ENCODE results near the gene OSBPL7. TPM values are rescaled to one million over a fixed set of nuclear protein-coding genes. Genes with fewer than 3 reads are reported as not detected.

Gene OSBPL7
- polyA plus RNA-seq, 4 donors: 10.9 to 17.3 (median 14.0) TPM

DNA sequence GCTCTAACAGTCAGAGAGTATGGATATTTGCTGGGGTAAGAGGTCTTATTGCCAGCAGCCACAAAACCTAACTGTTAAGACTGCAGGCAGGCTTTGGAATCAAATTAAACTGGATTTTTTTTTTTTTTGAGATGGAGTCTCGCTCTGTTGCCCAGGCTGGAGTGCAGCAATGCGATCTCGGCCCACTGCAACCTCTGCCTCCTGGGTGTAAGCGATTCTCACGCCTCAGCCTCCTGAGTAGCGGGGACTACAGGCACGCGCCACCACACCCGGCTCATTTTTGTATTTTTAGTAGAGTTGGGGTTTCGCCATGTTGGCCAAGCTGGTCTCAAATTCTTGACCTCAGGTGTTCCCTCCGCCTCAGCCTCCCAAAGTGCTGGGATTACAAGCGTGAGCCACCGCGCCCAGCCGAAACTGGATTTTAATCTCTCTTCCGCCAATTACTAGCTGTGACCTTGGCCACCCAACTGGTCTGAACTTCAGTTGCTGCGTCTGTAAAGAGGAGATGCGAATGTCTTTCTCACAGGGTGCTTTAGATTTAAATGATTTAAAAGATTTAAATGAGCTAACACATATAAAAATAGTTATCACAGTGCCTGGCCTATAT, 8.9 kb upstream of the OSBPL7 start:
- DNase-seq (ENCODE audit: low read depth in 4 of 4, low spot score in 2 of 4): no peak

DNA sequence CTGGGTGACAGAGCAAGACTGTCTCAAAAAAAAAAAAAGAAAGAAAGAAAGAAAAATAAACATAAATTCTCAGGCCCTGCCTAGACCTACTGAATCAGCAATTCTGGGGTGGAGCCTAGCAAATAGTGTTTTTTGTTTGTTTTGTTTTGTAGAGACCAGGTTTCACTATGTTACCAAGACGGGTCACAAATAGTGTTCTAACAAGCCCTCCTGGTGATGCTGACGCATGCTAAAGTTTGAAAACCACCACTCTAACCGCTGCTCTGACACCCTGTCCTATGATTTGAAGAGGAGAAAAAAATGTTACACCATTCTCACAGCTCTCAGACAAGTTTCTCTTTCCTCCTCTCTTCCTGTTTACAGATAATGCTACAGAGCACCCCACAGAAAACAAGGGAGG, 8.3 kb upstream of the OSBPL7 start:
- no peak for DNase-seq (ENCODE audit: low read depth in 4 of 4, low spot score in 2 of 4)

DNA sequence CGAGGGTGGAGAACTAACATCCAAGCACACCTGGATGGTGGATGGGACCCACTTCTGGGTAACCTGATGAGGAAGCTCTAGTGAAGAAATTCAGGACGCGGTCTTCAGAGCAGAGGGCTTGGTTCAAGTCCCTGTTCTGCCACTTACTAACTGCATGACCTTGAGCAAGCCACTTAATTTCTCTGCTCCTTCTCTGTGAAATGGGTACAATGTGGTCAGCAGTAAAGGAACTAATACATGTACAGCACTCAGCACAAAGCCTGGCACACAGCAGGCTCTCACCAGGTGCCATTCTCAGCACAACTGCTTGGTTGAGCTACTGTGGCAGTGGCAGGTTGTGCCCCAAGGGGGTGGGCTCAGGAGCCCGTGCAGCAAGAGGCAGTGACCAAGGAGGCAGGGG, 1.9 kb upstream of the OSBPL7 start:
- no peak for DNase-seq (ENCODE audit: low read depth in 4 of 4, low spot score in 2 of 4)

DNA sequence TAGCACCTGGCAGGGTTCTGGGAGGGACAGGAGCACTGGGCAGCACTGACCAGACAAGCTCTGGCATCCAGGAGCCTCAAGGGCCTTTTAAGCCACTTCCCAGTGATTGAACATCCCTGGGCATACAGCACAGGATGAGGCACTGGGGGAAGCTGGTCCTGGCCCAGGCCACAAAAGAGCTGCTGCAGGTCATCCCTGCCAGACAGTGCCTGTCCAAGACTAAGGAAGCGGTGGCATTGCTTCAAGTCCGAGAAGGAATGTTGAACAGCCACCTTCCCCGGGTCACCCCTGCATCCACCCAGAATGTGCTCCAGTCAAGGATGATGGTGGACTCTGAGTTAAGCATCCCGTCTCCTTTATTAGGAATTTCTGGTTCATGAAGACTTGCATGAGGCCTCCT, 1.2 kb upstream of the OSBPL7 start:
- DNase-seq (ENCODE audit: low read depth in 4 of 4, low spot score in 2 of 4): no peak

DNA sequence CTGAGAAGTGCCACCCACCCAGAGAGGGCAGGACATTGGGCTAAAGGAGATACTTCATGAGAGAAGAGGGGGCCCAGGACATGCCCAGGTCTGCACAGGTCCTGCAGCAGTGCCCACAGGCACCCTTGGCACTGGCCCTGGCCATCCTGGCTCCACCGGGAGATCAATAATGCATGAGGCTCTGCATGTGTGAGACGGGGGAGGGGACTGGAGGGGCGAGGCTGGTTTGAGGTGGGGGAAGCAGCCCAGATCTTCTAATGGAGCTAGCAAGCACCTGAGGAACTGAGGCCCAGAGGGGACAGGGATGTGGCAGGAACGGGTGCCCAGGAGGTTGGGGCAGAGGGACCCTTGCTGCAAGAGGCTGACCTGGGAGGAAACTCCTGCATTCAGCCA, 567 bp downstream of the OSBPL7 start:
- DNase-seq (ENCODE audit: low read depth in 4 of 4, low spot score in 2 of 4): no peak

DNA sequence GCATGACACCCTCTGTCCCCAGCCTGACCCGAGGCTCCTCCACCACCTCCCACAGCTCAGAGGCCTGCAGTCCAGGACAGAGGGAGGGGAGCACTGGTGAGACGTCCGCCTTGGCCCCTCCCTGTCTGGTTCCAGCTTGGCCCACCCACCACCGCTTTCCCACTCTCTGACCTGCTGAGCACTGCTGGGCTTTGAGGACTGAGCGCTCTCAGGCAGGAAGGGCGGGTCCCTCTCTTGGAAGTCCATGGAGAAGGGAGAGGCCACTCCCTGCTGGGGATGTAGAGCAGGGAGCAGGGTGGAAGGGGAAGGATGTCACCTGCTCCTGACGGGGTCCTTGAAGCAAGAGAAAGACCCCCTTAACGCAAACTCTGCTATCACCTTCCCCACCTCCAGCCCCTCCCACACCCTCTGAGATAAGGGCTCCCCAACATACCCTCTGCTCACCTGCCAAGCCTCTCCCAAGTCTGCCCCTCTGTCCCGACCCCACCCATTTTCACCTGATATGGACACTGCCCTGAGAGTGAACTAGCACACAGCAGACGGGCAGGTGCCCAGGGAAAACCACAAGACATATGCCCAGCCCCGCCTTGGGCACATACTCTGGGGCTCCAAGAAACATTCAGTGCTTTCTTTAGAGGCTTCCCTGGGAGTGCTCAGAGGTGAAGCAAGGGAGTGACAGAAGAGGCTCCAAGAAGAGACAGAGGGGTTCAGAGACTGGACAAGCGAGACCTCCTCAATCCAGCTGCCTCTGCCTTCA, 1.4 kb downstream of the OSBPL7 start:
- DNase-seq (ENCODE audit: low read depth in 4 of 4, low spot score in 2 of 4): no peak

DNA sequence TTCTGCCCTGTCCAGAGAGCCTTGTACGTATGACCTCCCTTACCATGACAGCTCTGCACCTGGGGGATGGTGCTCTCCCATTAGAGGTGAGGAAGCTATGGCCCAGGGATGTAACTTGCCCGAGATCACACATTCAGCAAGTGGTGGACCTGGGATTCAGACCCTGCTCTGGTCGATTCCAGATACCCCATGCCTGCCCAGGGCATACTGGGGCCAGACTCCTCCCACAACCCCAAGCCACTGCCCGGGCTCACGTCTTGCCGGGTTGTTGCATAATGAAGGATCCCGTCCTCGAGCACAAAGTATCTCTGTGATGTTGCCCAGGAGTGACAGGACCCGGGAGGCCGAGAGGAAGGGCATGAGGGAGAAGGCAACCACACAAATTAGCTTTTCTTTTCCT, 2.1 kb downstream of the OSBPL7 start:
- DNase-seq (ENCODE audit: low read depth in 4 of 4, low spot score in 2 of 4): no peak

DNA sequence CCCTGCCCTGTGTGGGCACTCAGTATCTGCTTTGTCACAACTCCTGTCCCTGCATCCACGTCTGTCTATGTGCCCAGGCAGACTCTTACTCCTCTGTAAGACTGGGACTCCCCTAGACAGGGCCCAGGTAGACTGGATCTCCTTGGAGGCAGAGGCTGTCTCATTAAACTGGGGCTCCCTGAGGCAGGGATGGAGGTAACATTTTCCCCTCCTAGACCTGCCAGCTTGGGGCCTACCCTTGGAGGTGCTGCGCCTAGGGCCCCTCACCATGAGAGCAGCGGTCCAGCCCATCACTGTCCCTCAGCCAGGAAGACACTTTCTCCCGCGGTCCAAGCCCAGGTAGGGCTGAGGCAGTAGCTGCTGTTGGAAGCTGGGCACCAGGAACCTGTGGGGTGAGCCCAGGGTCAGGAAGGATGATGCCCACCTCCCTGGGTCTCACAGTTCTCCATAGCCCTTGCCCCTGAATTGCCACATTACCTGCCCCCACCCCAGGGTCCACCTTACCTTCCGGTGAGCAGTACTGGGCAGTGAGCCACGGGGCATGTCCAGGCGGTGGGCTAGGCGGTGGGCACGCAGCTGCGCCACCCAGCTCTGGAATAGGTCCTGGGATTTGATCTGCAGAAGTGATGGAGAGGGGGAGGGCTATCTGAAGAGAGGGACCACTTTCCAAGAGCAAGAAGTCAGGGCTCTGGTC, 3.4 kb downstream of the OSBPL7 start:
- DNase-seq (ENCODE audit: low read depth in 4 of 4, low spot score in 2 of 4): no peak

DNA sequence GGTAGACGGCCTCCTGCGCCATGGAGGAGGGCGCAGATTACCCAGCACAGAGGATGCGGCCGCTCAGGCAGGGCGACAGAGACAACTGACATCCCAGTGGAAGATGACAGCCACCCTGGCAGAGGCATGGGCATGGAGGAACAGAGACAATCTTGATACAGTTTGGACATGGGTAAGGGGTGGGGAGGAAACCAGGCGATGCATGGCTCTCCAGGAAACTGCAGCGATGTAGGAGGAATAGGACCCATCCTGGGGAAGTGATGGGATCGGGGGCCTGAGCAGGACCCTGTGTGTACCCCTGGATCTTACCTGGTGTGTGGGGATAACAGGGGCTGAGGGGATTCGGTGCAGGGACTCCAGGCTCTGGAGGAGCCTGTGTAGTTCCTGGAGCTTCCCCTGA, 4.6 kb downstream of the OSBPL7 start:
- no peak for DNase-seq (ENCODE audit: low read depth in 4 of 4, low spot score in 2 of 4)

DNA sequence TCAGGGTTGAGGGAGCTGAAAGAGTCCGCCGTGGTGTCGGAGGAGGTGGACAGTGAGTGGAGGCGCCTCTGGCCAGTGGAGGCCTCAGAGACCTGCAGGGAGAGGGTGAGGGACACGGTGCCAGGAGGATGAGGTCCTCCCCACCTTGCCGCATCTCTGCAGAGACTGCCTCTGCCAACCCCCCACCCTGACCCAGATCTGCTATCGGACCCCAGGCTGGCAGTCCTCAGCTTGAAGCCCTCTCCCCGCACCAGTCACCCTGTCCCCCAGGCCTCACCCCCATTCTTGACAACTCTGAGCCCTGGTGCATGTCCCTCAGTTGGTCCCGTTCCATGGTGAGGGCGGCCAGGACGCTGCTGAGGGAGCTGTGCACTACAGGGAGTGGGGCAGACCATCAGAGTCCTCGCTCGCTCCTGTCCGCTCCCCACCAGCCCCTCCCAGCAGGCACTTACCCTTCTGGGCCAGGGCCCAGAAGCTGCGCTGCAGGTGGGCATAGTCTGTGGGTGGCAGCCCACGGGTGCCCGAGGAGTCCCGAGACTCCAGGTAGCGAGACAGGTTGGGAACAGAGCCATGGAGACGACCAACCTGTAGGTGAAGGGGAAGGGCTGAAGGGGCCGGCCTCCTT, 5.4 kb downstream of the OSBPL7 start:
- DNase-seq (ENCODE audit: low read depth in 4 of 4, low spot score in 2 of 4): no peak

DNA sequence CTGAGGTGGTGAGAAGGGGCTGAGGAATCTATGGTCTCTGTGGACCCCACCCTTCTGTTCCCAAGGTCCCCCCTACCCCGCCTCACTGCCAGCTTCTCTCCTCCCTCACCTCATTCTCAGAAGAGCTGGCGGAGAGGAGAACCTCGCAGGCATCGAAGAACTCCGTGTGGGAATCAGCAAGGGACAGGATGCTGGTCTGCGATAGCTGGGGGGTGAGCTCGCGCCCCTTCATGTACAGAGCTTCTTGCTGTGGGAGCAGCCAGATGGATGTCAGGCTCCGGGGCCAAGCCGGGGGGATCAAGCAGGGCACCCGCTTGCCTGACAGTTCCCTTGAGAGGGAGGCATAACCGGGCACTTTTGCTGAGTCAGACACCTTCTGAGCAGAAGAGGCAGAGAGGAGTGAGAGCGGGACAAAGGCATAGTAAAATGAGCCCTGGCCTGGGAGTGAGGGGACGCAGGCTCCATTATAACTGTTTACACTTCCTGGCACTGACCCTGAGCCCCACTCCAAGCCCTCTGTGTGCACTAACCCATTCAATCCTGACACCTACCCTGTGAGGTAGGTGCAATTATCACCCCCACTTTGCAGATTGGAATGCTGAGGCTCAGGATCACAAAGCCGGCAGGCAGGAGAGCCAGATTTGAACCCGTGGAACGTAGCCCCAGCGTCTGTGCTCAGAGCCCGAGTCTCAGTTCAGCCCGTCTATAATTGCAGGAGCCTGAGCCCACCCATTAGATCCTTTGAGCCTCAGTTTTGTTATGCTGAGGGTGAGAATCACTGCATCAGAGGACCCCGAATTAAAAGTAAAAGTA, 6.3 kb downstream of the OSBPL7 start:
- DNase-seq (ENCODE audit: low read depth in 4 of 4, low spot score in 2 of 4): no peak

DNA sequence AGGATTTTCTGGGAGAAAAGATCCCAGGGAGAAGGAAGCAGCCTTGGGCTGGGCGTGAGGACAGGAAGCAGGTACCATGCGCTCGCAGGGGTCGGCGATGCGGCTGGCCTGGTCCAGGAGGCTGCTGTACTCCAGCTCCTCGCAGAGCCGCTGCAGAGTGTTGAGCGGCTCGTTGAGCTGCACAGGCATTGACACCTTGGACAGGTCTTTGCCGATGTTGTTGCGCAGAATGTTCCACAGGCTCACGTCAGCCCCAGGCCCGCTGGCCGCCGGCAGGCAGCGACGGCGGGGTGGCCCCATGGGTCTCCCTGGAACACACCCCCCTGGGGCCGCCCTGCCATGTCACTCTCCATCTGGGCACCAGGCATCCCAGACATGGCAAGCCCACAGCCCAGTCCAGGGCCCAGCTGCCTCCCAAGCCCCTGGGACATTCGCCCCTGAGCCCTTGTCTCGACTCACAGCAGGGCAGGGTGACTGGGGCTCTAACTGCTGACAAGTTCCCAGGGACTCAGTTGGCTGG, 8.0 kb downstream of the OSBPL7 start:
- DNase-seq (ENCODE audit: low read depth in 4 of 4, low spot score in 2 of 4): no peak

DNA sequence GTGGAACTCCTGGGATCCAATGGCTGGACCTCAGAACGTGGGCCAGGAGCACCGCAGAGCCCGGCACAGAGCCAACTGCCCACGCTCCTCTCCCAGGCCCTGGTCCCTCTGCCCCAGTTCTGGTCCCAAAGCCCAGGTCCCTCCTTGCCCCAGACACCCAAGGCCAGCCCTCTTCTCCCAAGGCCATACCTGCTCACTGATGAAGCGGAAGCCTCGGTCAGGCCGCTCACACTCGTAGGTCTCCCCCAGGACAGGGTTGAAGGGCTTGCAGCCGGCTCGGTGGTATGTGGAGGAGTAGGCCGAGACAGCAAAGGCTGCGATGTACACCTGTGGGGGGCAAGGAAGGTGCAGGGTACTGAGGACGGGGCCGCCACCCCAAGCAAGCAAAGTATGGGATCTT, 8.5 kb downstream of the OSBPL7 start:
- DNase-seq (ENCODE audit: low read depth in 4 of 4, low spot score in 2 of 4): no peak

DNA sequence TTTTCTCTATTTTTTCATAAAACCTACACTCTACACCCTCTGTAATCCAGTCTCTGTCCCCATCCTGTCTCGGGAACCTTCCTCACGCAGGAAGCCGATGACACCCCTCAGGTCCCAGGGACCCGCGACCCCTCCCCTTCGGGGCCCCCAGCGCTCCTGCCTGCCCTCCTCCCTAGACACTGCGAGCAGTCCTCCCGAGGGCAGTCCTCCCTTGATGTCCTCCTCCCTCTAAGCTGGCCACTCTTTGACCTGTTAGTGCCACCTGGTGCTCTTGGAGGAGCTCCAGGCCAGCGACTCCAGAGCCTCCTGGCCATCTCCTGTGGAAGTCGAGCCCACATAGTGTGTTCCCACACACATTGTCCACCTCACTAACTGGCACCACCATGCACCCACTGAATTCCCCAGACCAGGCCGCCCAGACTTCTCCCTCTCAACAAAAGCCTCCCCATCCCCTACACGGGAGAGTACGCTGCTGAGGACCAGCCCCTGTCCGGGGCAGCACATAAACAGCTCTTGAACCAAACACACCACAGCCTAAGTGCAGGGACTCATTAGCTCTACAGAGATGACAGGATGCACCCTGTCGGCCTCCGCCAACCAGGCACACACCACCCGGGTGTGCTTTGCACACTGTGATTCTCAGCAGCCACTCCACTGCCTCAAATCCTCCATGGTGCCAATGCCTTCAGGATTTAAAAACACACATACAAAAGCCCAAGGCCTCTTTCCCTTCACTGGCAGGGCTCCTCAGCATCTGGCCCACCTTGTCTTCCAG, 9.3 kb downstream of the OSBPL7 start:
- no peak for DNase-seq (ENCODE audit: low read depth in 4 of 4, low spot score in 2 of 4)

DNA sequence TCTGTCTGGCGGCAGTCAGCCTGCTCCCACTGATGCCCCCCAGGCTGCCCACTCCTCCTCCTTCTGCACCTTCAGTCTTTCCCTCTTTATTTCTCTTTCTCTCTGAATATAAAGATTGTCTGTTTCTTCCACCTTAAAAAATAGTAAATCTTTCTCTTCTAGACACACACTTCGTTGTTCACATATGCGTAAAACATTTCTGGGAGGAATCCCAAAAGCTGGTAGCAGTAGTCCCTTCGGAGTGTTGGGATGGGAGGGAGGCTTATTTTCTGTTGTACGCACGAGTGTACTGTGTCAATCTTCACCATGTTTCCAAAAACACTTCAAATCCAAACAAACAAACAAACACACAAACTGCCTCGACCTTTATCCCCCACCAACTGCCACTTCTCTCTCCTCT, 9.9 kb downstream of the OSBPL7 start:
- DNase-seq (ENCODE audit: low read depth in 4 of 4, low spot score in 2 of 4): no peak

DNA sequence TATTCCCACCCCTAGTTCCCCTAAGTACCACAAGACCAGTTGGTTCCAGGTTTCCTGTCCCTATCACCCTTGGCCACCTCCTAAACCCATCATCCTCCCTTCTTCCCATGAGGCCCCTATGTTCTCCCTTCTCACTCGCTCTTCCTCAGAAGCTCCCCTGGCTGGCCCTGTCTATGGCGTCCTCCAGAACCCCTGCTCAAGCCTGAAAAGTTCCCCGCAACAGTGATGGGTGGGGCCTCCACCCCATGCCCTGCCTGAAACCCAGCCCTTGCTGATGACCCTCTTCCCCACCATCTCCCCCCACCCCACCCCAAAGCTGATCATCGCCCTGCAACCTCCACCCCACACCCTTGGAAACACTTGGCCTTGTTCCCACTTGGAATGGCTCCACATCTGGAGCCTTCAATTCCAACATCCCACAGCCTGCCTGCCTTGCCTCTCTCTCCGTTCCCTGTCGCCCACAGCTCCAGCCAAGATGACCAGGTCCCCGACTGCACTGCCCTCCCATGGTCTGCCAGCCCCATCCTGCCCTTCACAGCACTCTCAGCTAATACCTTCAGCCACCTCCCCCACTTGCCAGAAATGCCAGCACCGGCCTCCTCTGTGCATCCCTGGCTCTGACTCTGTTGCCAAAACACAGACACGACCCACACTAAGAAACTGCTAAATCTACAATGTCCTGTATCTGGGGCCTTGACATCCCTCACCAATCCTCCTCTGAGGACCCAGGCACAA, 10.5 kb downstream of the OSBPL7 start:
- no peak for DNase-seq (ENCODE audit: low read depth in 4 of 4, low spot score in 2 of 4)

DNA sequence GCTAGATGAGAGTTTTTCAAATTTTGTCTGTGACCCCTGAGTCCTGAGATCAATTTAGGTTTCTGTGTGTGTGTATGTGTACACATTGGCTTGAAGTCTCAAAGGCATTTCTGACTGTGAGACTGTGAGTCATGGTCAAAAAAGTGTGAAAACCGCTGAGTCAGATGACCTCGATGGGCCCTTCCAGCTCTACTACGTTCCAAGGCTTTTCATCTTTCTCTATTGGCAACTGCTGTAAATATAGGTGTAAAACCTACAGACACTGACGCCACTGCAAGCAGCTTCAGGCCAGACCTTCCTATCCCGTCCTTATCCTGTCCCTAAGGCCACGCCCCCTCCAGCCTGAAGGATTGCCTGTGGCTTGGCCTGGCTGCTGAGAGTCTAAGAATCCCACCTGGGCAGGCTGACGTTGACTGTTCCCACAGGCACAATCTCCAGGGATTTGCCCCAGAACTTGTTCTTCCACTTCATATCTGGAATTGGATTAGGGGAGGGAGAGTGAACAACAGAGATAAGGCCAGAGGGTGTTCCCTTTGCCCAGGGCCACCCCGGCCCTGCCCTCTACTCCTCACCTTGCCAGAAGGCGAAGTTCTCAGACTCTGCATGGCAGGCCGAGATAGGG, 11.3 kb downstream of the OSBPL7 start:
- DNase-seq (ENCODE audit: low read depth in 4 of 4, low spot score in 2 of 4): no peak

DNA sequence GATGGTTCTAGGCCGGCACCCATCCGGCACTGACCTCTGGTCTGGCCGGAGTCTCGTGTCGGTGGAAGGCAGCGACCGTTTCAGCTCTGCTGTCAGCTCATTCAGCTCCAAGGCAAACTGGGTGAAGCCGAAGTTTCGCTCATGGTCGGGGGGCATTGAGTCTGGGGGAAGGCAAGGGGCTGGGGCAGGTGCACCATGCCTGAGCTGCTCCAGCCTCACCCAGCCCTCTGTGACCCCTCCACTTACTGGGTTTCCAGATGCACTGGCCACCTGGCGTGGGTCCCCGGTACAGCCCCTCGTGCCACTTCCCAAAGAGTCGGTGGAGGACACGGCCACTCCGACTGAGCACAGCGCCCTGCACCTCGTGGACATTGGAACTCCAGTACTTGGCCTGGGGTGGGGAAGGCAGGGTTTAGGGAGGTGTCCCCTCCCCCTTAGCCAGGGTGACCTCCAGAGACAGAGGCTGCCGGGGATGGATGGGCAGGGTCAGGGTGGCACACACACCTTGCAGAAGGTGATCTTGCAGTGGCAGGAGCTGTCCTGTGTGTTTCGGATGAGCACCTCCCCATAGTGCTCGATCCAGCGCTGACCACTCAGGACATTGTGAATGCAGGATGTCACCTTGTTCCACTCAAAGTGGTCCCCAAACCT, 12.6 kb downstream of the OSBPL7 start:
- no peak for DNase-seq (ENCODE audit: low read depth in 4 of 4, low spot score in 2 of 4)

Measured in left renal cortex interstitium (tissue), 4 donors.